ENCODE data around the gene IGF1R. TPM values are rescaled to one million over a fixed set of nuclear protein-coding genes. Genes with fewer than 3 reads are reported as not detected.

Gene IGF1R
- total RNA-seq, 1 donor from 2014 or later: 47.7 TPM

DNA sequence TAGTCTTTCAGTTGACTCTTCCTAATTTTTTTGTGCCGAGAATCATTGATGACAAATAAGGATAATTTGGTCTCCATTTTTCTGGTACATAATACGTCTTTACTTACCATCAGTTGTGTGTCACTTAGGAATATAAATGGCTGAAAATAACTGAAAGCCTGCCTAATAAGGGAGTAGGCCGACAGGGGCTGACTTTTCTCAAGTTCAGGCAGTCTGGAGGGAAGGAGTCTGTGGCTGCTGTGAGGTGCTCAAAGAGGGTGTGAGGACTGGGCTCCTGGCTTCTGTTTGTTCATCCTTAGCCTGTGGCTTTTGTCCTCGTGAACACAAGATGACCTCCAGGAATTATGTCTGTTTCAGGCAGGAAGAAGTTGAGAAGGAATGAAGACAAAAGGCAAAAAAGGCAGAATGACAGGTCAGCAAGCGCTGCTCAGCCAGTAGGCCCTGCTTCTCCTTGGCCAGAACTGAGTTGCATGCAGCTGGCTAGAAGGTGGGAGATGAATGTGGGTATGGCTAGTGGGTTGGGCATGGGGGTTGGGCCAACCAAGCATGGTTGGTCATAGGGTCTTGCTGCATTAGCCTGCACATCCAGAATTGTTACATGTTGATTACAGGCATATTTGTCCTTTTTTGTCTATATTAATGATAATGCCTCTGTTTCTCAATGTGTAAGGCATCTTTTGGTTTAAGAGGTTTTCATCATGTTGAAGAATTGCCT, 29.2 kb downstream of the IGF1R start:
- Histone ChIP-seq H3K4me1 (peaks cover 24% of the 10 kb centered on the region), H3K9me3 (no peaks in the 10 kb centered on the region), H3K27ac (no peak overlapping the region), H3K27me3 (ENCODE audit: low read depth) (no peaks in the 10 kb centered on the region), H3K36me3 (no peaks in the 10 kb centered on the region), H3K4me3 (no peak overlapping the region)
- ATAC-seq (no peak), DNase-seq (no peak)
- no peak for TF ChIP-seq CTCF (IDR thresholded peaks at IDR 0.05)
- intact Hi-C loops (cut with DNase I): no loop called here

GRCh38 chr15:98678484-98678883, 30.1 kb downstream of the IGF1R start:
- intact Hi-C loops (cut with DNase I): no loop called here
- no peak for DNase-seq
- H3K27ac ChIP-seq: no peak overlapping the region
- H3K27me3 ChIP-seq (ENCODE audit: low read depth): no peaks in the 10 kb centered on the region
- peaks cover 22% of the 10 kb centered on the region for H3K4me1 ChIP-seq
- no peak overlapping the region for H3K4me3 ChIP-seq
- no peak for ATAC-seq
- H3K36me3 ChIP-seq: no peaks in the 10 kb centered on the region
- H3K9me3 ChIP-seq: no peaks in the 10 kb centered on the region
- no peak for TF ChIP-seq CTCF (IDR thresholded peaks at IDR 0.05)

DNA sequence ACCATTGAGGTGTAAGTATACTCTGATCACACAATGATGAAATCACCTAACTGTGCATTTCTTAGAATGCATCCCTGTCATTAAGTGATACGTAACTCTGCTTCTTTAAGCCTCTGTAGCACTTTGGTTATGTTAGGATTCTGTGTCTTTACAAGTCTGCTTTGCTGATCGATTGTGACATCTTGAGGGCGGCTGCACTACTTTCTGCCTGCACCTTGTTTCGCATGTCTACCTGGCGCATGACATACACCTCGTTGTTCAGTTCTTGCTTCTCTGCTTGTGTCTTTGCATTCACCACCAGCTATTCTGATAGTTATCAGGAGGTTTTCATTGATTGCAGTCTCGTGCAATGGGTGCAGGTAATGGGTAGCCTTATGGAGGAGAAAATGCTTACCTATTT, 32.7 kb downstream of the IGF1R start:
- H3K4me3 ChIP-seq: no peak overlapping the region
- peaks cover 28% of the 10 kb centered on the region for H3K4me1 ChIP-seq
- no peak overlapping the region for H3K27ac ChIP-seq
- no peak for TF ChIP-seq CTCF (IDR thresholded peaks at IDR 0.05)
- intact Hi-C loops (cut with DNase I): no loop called here
- DNase-seq: no peak
- ATAC-seq: no peak
- no peaks in the 10 kb centered on the region for H3K9me3 ChIP-seq
- H3K27me3 ChIP-seq (ENCODE audit: low read depth): no peaks in the 10 kb centered on the region
- H3K36me3 ChIP-seq: no peaks in the 10 kb centered on the region

GRCh38 chr15:98682992-98683701, 34.8 kb downstream of the IGF1R start:
- intact Hi-C loops (cut with DNase I): no loop called here
- Histone ChIP-seq H3K27ac (no peak overlapping the region), H3K9me3 (no peaks in the 10 kb centered on the region), H3K4me3 (no peak overlapping the region), H3K36me3 (no peaks in the 10 kb centered on the region), H3K27me3 (ENCODE audit: low read depth) (no peaks in the 10 kb centered on the region), H3K4me1 (peaks cover 41% of the 10 kb centered on the region)
- ATAC-seq: peak in 1 of 2 donors; percentile 28
- no peak for TF ChIP-seq CTCF (IDR thresholded peaks at IDR 0.05)
- no peak for DNase-seq

DNA sequence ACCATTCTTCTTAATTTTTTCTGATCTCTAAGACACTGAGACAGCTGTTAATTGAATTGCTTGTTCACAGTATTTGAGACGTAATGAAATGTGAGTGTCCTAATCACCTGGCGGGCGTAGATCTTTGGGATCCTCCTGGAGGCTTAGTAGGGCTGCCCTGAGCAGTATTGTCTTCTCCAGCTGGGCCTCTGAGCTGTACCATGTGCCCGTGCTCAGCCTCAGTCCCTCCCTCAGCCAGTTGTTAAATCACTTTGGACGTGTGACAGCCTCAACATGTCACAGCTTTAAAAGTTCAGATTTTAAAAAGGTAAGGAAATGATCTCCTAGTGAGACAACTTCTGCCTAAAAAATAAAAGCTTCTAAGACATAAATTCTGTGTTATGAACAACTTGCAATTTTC, 35.5 kb downstream of the IGF1R start:
- peak overlapping the region; percentile 56 for H3K27ac ChIP-seq
- DNase-seq: no peak
- peak in 1 of 2 donors; percentile 29 for ATAC-seq
- no peaks in the 10 kb centered on the region for H3K27me3 ChIP-seq (ENCODE audit: low read depth)
- intact Hi-C loops (cut with DNase I): no loop called here
- no peaks in the 10 kb centered on the region for H3K36me3 ChIP-seq
- H3K4me3 ChIP-seq: no peak overlapping the region
- H3K4me1 ChIP-seq: peaks cover 41% of the 10 kb centered on the region
- H3K9me3 ChIP-seq: no peaks in the 10 kb centered on the region
- TF ChIP-seq CTCF (IDR thresholded peaks at IDR 0.05): no peak
